Lower leg skin (tissue), 4 donors: ENCODE results near the gene FAM186B. TPM values are rescaled to one million over a fixed set of nuclear protein-coding genes. Genes with fewer than 3 reads are reported as not detected.

Experiments used
- DNase-seq, 2 donors: peaks; one replicate each; pipeline ENCODE4 v3.0.0-alpha.2; 2019; ENCODE audit warnings: low spot score in 2 of 2
- H3K4me3 ChIP-seq: fragments of 200-600 bp; sonication (generic); 2 replicates; pipeline ENCODE4 v1.5.1; 2017; ENCODE audit warnings: mild to moderate bottlenecking, low read depth; ENCODE audit not compliant: poor library complexity, severe bottlenecking
- CTCF ChIP-seq, 3 donors: fragments of 450-650 bp; IDR thresholded peaks; one replicate each; pipeline ENCODE4 v1.5.1; 2016; ENCODE audit warnings: antibody characterized with exemption in 3 of 3, mild to moderate bottlenecking in 3 of 3, moderate library complexity in 2 of 3
- POLR2A ChIP-seq, 2 donors: fragments of 450-650 bp; IDR thresholded peaks; one replicate each; pipeline ENCODE4 v1.6.1; 2016 to 2017; ENCODE audit warnings: antibody characterized with exemption in 2 of 2, mild to moderate bottlenecking in 1 of 2, moderate library complexity in 1 of 2
- WGBS, 2 donors: methylation state at CpG; one replicate each; pipeline ENCODE4 v1.1.5; 2018; 5-methylcytosine and 5-hydroxymethylcytosine counted together
- intact Hi-C: fragments of 100-400 bp; cut with DNase I; formaldehyde crosslinking; loops from one replicate; pipeline ENCODE4 v1.15.0; 2023; ENCODE audit warnings: low total_unique reads
- total RNA-seq, 4 donors: library from RNA; depleted of rRNA; stranded (reverse); fragments of >200 nt; gene quantifications; one replicate each; pipeline ENCODE4 v1.1.0, GENCODE V29; 2016

The FAM186B gene
- total RNA-seq, 4 donors from 2014 or later = 0.21 to 1.1 (median 0.57) TPM

DNA sequence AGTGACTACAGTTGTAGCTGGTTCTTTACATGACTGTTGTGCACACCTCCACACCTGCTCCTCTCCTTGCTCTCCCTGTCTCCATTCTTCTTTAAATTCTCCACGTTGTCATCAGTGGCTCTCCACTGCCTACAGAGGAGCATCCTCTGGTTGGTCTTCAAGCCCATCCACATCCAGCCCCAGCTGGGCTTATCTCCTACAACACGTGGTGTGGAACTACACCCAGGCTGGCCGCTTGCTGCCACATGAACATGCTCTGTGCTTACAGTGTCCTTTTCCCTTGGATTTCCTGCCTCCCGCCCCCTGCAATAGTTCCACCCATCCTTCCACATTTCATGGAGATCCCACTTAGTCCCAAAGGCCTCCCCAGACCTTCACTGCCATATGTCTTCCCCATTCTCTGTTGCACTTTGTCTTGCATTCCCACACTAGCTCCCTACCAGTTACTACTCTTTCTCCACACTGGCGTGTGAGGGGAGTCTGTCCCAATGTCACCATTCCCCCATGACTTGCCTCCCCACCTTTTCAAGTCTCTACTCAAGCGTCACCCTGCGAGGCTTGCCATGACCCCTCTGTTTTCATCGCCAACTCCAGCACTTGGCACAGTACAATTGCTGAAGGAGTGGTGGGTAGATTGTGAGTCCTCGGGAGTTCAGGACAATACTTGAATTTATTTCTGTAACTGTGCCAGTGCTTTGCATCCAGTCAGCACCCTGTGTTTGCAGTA, 27.7 kb downstream of the FAM186B start:
- intact Hi-C loops = no loop called here
- no peak overlapping the region for H3K4me3 ChIP-seq
- TF ChIP-seq CTCF (IDR thresholded peaks at IDR 0.05) = no peak
- TF ChIP-seq POLR2A (IDR thresholded peaks at IDR 0.05) = no peak
- peak in 1 of 2 donors; percentile 56 for DNase-seq
- WGBS, 2 donors = 81 to 83% methylated on average over 9 of the region's 9 CpGs

DNA sequence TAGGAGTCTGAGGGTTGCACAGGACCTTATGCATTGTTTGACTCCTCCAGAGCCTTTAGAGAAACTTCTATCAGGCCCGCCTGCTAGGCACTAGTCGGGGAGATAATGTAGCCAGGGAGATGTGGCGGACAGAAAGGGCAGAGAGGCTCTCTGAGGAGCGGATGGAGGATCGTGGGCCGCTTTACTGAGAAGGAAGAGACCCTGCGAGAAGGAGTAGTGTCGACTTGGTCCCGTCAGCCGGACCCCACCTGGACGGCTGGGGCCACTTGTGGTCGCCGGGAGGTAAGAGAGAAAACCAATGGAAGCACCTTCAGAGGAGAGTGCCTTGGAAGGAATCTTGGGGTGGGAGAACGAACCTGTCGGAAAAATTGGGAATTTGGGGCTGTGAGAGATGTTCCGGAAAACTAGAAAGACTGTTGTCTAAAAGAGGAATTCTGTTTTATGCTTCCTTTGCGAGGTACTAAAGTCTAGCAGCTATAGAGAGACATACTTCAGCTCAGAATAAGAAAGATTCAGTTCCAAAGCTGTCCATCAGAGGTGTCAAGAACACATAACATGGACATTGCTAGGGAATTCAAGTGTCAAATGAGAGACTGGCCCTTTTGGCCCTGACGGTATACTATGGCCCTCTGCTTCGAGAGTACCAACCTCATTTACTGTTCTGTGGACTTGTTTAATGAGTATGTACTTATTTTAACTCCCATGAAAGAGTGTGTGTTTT, 36.8 kb downstream of the FAM186B start:
- no peak for TF ChIP-seq CTCF (IDR thresholded peaks at IDR 0.05)
- no peak for TF ChIP-seq POLR2A (IDR thresholded peaks at IDR 0.05)
- DNase-seq = peak in 1 of 2 donors; percentile 18
- H3K4me3 ChIP-seq = peak overlapping the region; percentile 78
- intact Hi-C loops = no loop called here
- 1 to 2% methylated on average over 19 of the region's 19 CpGs for WGBS, 2 donors

- intact Hi-C loops = no loop called here
- 0 to 1% methylated on average over 53 to 54 of the region's 54 CpGs for WGBS, 2 donors
- TF ChIP-seq CTCF (IDR thresholded peaks at IDR 0.05) = no peak
- TF ChIP-seq POLR2A (IDR thresholded peaks at IDR 0.05) = no peak
- DNase-seq = peak; percentile 89 to 97
- peak within 1 kb of the TSS; percentile 78 for H3K4me3 ChIP-seq
These were observed 37.6 kb downstream of the FAM186B start, which contains the start of gene MCRS1 for GRCh38 chr12:49567611-49568441. MCRS1 (minus strand) TSS chr12:49568142; CDS start chr12:49566731, 1,411 bp downstream.

GRCh38 chr12:49567302-49567610, 38.2 kb downstream of the FAM186B start:
- no peak for DNase-seq
- WGBS, 2 donors = 2 to 3% methylated on average over 6 to 11 of the region's 11 CpGs
- H3K4me3 ChIP-seq = peak overlapping the region; percentile 78
- intact Hi-C loops = no loop called here
- TF ChIP-seq POLR2A (IDR thresholded peaks at IDR 0.05) (no peak), CTCF (IDR thresholded peaks at IDR 0.05) (no peak)

DNA sequence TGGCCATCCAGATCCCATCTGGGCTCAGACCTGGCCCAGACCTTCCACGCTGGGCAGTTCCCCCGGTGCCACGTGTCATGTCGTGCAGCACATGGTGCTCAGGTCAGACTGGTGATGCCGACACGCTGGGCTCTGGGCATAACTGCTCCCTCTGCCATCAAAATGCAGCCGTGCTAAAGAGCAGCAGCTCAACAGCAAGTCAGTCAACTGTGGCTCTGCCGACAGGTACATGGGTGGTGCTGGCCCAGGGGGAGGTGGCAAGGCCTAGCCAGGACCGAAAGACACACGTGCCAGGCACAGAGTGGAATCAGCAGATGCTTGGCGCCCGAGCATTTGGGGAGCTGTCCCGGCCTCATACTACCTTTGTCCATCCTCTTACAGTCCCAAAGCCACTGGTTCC, 39.1 kb downstream of the FAM186B start:
- DNase-seq = no peak
- intact Hi-C loops = no loop called here
- no peak for TF ChIP-seq CTCF (IDR thresholded peaks at IDR 0.05)
- no peak for TF ChIP-seq POLR2A (IDR thresholded peaks at IDR 0.05)
- H3K4me3 ChIP-seq = no peak overlapping the region
- 90 to 94% methylated on average over 13 of the region's 13 CpGs for WGBS, 2 donors
